Measurements from ENCODE around the gene ATAD1.
"Not testable (repeated sequence)": the region's sequence is repeated elsewhere in the genome, so short reads cannot be mapped to it uniquely, and the experiment has no call there.

The ATAD1 gene

DNA sequence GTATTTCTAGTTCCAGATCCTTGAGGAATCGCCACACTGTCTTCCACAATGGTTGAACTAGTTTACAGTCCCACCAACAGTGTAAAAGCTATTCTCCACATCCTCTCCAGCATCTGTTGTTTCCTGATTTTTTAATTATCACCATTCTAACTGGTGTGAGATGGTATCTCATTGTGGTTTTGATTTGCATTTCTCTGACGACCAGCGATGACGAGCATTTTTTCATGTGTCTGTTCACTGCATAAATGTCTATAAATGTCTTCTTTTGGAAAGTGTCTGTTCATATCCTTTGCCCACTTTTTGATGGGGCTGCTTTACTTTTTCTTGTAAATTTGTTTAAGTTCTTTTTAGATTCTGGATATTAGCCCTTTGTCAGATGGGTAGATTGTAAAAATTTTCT, 37.6 kb upstream of the ATAD1 start:
- Mint-ChIP-seq H3K27ac (peak overlapping the region; percentile 9), H3K4me1 (peaks cover 16% of the 10 kb centered on the region)
- DNase-seq; H3K27me3 Mint-ChIP-seq; H3K9me3 Mint-ChIP-seq; H3K36me3 Mint-ChIP-seq (ENCODE audit: low read depth); H3K4me3 Mint-ChIP-seq; ATAC-seq: not testable (repeated sequence)

DNA sequence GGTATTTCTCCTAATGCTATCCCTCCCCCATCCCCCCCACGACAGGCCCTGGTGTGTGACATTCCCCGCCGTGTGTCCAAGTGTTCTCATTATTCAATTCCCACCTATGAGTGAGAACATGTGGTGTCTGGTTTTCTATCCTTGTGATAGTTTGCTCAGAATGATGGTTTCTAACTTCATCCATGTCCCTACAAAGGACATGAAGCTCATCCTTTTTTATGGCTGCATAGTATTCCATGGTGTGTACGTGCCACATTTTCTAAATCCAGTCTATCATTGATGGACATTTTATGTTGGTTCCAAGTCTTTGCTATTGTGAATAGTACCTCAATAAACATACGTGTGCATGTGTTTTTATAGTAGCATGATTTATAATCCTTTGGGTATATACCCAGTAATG, 37.2 kb upstream of the ATAD1 start:
- peaks cover 13% of the 10 kb centered on the region for H3K4me1 Mint-ChIP-seq
- not testable (repeated sequence) for H3K4me3 Mint-ChIP-seq; H3K27me3 Mint-ChIP-seq; ATAC-seq; DNase-seq; H3K9me3 Mint-ChIP-seq; H3K27ac Mint-ChIP-seq; H3K36me3 Mint-ChIP-seq (ENCODE audit: low read depth)

DNA sequence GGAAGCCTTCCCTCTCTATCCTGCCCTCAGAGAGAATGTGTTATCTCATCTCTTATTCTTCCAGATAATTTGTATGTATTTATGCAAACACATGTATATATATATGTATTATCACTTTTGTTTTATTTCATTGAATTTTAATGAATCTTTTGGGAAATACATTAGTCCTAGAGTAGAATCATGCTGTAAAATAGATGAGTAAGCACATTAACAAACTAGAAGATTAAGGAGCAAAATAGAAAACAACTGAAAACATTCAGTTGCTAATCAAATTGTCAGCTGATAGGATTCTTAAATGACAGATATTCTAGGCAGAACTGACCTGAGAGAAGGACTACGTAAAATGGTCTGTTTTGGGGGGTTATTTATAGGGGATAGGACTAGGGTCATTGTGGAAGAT, 34.1 kb upstream of the ATAD1 start:
- no peak for DNase-seq
- peaks cover 10% of the 10 kb centered on the region for H3K4me1 Mint-ChIP-seq
- no peaks in the 10 kb centered on the region for H3K36me3 Mint-ChIP-seq (ENCODE audit: low read depth)
- no peak overlapping the region for H3K27ac Mint-ChIP-seq
- H3K27me3 Mint-ChIP-seq = no peaks in the 10 kb centered on the region
- no peaks in the 10 kb centered on the region for H3K9me3 Mint-ChIP-seq
- H3K4me3 Mint-ChIP-seq = no peak overlapping the region
- ATAC-seq = no peak

DNA sequence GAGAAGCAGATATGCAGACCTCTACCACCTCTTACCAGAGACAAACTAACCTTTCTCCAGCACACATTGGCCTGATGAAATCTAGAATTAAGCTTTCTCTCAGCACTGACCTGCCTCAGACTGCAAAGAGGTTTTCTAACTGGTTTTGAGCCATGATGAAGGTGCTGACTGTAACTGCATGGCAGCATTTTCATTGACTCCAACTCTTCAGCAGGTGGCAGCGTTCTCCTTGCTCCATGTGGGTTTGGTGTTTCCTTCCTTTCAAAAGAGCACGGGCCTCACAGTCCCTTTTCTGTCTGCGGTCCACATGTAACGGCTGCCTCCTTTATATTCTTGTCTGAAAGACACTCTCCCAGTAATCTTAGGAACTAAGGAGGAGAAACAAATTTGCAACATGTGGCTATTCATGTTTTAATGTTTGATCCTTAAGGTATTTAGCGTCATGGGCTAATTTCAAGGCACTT, 32.7 kb upstream of the ATAD1 start:
- ATAC-seq = peak; percentile 86
- Mint-ChIP-seq H3K9me3 (no peaks in the 10 kb centered on the region), H3K27ac (no peak overlapping the region), H3K36me3 (ENCODE audit: low read depth) (no peaks in the 10 kb centered on the region), H3K4me3 (no peak overlapping the region), H3K4me1 (peaks cover 9% of the 10 kb centered on the region), H3K27me3 (no peaks in the 10 kb centered on the region)
- peak; percentile 36 for DNase-seq

DNA sequence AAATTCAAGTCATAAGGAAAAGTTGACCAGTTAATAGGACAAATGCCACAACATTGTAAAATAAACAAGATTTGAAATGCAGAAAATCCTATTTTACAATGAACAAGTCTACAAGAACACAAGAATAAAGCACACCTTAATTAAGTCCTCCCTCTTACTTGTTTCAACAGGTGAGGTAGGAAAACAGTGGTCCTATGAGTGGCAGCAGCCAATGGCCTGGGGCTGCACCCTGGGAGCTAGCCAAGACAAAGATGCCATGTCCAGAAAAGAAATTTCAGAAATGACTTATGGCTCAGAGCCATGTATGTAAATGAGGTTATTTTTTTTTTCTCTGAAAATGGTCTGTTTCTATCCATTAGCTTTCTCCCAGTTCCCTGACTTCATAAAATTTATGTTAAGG, 31.0 kb upstream of the ATAD1 start:
- Mint-ChIP-seq H3K9me3 (no peaks in the 10 kb centered on the region), H3K4me3 (no peak overlapping the region), H3K27me3 (no peaks in the 10 kb centered on the region), H3K4me1 (peaks cover 7% of the 10 kb centered on the region), H3K36me3 (ENCODE audit: low read depth) (no peaks in the 10 kb centered on the region), H3K27ac (no peak overlapping the region)
- ATAC-seq (no peak), DNase-seq (no peak)

DNA sequence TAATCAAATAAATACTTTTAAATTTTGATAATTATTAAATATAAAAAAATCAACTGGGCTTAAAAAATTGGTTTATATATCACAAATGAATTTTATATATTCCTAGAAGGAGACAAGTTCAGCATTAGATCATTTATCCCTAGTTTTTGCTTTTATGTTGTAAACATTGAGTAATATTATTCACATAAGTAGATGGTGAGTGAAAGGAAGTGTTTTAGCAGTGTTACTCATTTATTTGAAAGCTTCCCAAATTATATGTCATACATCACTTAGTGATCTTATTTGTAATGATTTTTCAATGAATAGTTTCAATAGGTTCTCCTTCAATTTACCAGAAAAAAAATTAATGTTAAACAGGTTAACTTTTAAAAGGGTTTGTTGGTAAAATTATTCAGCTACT, 29.5 kb upstream of the ATAD1 start:
- no peak overlapping the region for H3K27ac Mint-ChIP-seq
- no peaks in the 10 kb centered on the region for H3K9me3 Mint-ChIP-seq
- peaks cover 7% of the 10 kb centered on the region for H3K4me1 Mint-ChIP-seq
- H3K4me3 Mint-ChIP-seq = no peak overlapping the region
- ATAC-seq (no peak), DNase-seq (no peak)
- H3K36me3 Mint-ChIP-seq (ENCODE audit: low read depth) = no peaks in the 10 kb centered on the region
- H3K27me3 Mint-ChIP-seq = no peaks in the 10 kb centered on the region

DNA sequence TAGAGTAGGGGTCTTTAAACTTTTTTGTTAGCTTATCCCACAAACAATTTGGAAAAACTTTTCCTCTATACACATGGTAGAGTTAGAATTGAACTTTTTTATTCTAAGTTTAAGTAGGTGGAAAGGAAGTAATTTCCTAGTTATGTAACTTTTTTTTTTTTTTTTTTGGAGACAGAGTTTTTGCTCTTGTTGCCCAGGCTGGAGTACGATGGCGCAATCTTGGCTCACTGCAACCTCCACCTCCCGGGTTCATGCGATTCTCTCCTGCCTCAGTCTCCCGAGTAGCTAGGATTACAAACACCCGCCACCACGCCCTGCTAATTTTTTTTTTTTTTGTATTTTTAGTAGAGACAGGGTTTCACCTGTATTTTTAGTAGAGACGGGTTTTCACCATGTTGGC, 28.7 kb upstream of the ATAD1 start:
- H3K4me1 Mint-ChIP-seq; H3K4me3 Mint-ChIP-seq; H3K36me3 Mint-ChIP-seq (ENCODE audit: low read depth); H3K9me3 Mint-ChIP-seq; H3K27me3 Mint-ChIP-seq; ATAC-seq; H3K27ac Mint-ChIP-seq; DNase-seq: not testable (repeated sequence)

DNA sequence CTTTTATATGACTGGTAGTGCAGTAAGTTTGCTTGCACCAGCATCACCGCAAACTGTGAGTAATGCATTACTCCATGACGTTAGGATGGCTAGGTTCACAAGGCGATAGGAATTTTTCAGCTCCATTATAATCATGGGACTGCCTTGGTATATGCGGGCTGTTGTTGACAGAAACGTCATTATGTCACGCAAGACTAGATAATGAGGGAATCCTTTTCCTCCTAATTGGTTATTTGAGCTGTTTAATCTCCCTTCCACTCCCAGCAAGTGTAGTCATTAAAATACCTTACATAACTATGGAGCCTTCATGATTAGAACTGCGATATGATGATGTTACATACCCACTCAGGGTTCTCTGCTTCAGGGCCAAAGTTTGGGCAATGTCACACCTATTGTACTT, 28.0 kb upstream of the ATAD1 start:
- no peaks in the 10 kb centered on the region for H3K9me3 Mint-ChIP-seq

DNA sequence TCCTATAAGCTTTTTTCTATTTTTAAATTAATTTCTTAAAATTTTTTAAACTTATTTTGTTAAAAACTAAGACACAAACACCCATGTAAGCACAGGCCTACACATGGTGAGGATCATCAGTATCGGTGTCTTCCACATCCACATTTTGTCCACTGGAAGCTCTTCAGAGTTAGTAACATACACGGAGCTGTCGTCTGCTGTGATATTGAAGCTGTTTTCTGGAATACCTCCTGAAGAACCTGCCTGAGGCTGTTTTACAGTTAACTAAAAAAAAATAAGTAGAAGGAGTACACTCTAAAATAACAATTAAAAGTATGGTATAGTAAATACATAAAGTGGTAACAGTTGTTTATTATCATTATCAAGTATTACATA, 27.6 kb upstream of the ATAD1 start:
- Mint-ChIP-seq H3K9me3 (no peaks in the 10 kb centered on the region), H3K36me3 (ENCODE audit: low read depth) (no peaks in the 10 kb centered on the region), H3K27ac (no peak overlapping the region), H3K4me3 (no peak overlapping the region), H3K4me1 (peaks cover under 1% of the 10 kb centered on the region), H3K27me3 (no peaks in the 10 kb centered on the region)
- no peak for DNase-seq
- ATAC-seq = no peak

More for the DNA sequence above, 28.0 kb upstream of the ATAD1 start:
- H3K27ac Mint-ChIP-seq = no peak overlapping the region
- no peak for DNase-seq
- no peaks in the 10 kb centered on the region for H3K27me3 Mint-ChIP-seq
- ATAC-seq = no peak
- no peaks in the 10 kb centered on the region for H3K36me3 Mint-ChIP-seq (ENCODE audit: low read depth)
- H3K4me1 Mint-ChIP-seq = peaks cover 4% of the 10 kb centered on the region
- no peak overlapping the region for H3K4me3 Mint-ChIP-seq

DNA sequence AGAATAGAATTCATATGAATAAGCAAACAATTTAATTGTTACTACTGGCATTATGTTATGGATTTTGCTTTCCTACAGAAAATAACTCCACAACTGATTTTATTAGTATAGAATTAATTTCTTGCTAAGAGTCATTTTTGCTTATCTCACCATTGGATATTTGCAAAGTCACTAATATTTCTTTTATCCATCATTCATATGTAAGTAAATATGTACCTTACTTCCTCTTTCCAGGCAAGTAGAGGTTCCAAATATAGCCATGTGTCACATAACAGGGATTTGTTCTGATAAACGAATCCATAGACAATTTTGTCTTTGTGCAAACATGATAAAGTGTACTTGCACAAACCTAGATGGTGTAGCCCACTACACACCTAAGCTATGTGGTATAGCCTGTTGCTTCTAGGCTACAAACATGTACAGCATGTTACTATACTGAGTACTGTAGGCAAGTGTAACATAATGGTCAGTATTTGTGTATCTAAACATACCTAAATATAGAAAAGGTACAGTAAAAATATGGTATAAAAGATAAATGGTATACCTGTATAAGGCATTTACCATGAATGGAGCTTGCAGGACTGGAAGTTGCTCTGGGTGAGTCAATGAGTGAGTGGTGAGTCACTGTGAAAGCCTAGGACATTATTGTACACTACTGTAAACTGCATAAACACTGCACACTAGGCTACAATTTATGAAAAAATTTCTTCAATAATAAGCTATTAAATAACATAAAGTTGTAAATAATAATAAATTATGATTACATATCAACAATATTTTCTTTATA, 27.0 kb upstream of the ATAD1 start:
- no peaks in the 10 kb centered on the region for H3K4me1 Mint-ChIP-seq
- no peaks in the 10 kb centered on the region for H3K9me3 Mint-ChIP-seq
- ATAC-seq (no peak), DNase-seq (no peak)
- no peak overlapping the region for H3K4me3 Mint-ChIP-seq
- H3K27me3 Mint-ChIP-seq = no peaks in the 10 kb centered on the region
- H3K27ac Mint-ChIP-seq = no peak overlapping the region
- H3K36me3 Mint-ChIP-seq (ENCODE audit: low read depth) = no peaks in the 10 kb centered on the region

DNA sequence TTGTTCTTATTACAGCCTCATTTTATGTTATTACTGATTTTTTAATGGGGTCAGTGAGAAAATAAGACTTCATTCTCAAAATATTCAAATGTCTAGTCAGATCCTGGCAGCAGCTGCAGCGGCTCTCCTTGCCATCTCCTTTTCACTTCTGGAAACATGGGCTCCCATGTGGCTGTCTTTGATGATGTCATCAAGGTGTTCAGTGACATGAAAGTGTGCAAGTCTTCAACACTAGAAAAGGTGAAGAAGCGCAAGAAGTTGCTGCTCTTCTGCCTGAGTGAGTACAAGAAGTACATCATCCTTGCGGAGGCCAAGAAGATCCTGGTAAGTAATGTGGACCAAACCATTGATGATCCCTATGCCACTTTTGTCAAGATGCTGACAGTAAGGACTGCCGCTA, 25.7 kb upstream of the ATAD1 start:
- H3K4me3 Mint-ChIP-seq = no peak overlapping the region
- ATAC-seq (no peak), DNase-seq (no peak)
- no peak overlapping the region for H3K27ac Mint-ChIP-seq
- H3K9me3 Mint-ChIP-seq = no peaks in the 10 kb centered on the region
- H3K36me3 Mint-ChIP-seq (ENCODE audit: low read depth) = no peaks in the 10 kb centered on the region
- H3K27me3 Mint-ChIP-seq = no peaks in the 10 kb centered on the region
- H3K4me1 Mint-ChIP-seq = no peaks in the 10 kb centered on the region

DNA sequence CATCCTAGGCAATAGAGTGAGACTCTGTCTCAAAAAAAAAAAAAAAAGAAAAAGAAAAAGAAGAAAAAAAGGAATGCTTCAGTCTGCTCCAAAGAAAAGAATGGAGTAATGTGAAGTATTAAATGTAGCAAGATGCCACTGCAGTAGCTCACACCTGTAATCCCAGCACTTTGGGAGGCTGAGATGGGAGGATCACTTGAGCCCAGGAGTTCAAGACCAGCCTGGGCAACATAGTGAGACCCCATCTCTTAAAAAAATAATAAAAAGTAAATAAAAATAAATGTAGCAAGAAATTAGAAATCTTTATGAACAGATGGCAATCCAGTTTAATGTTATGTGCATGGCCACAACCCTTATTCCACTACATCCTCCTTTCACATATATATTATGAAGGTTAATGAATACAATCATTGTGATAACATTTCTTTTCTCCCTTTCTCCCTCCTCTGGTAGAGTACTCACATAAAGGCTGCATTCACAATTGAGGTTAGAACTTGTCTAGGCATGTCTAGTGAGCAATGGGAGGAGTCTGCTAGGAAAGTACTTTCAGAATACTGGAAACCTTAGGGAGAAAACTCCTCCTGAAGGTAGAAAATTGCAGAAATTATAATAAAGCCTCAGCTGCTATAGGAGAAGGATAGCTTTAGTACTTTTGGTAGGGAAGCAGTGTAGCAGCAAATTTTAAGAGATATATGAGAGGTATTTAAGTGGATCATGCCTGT, 24.9 kb upstream of the ATAD1 start:
- H3K27me3 Mint-ChIP-seq = no peaks in the 10 kb centered on the region
- no peaks in the 10 kb centered on the region for H3K36me3 Mint-ChIP-seq (ENCODE audit: low read depth)
- H3K4me3 Mint-ChIP-seq = no peak overlapping the region
- ATAC-seq (no peak), DNase-seq (no peak)
- no peaks in the 10 kb centered on the region for H3K9me3 Mint-ChIP-seq
- no peak overlapping the region for H3K27ac Mint-ChIP-seq
- H3K4me1 Mint-ChIP-seq = no peaks in the 10 kb centered on the region

DNA sequence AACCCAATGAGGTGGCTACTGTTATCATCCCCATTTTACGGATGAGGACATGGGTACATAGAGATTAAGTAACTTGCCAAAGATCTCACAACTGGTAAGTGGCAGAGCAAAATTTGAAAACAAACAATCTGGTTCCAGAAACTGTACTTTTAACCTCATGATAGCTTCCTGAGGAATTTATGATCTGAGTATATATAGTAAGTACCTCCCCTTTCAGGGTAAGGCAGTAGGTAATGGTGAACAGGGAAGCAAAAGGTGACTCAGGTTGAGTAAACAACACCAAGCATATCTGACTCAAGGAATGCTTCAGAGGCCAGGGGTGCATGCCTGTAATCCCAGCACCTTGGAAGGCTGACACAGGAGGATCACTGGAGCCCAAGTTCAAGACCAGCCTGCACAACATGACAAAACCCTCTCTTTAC, 24.2 kb upstream of the ATAD1 start:
- H3K27me3 Mint-ChIP-seq = no peaks in the 10 kb centered on the region
- peaks cover under 1% of the 10 kb centered on the region for H3K36me3 Mint-ChIP-seq (ENCODE audit: low read depth)
- H3K27ac Mint-ChIP-seq = no peak overlapping the region
- H3K4me1 Mint-ChIP-seq = no peaks in the 10 kb centered on the region
- no peaks in the 10 kb centered on the region for H3K9me3 Mint-ChIP-seq
- no peak for ATAC-seq
- no peak for DNase-seq
- H3K4me3 Mint-ChIP-seq = no peak overlapping the region

DNA sequence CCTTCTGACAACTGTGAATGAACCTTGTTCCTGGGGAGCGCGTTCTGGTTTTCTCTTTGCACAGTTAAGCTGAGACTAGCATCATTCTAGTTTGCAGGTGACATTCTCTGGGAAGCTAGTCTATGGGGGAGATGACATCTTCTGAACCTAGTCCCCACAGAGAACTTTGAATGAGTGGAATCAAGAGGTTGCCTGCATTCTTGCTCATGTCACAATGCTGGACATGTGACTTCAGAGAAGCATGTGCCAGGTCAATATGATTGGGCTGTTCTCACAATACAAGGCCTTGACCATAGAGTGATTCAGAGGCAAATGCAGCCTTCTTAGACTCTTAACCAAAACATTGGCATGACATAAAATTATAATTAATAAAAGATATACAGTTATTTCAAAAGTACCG, 23.2 kb upstream of the ATAD1 start:
- peaks cover 6% of the 10 kb centered on the region for H3K9me3 Mint-ChIP-seq
- no peaks in the 10 kb centered on the region for H3K27me3 Mint-ChIP-seq
- peaks cover 1% of the 10 kb centered on the region for H3K36me3 Mint-ChIP-seq (ENCODE audit: low read depth)
- DNase-seq = no peak
- ATAC-seq = no peak
- H3K4me3 Mint-ChIP-seq = no peak overlapping the region
- no peak overlapping the region for H3K27ac Mint-ChIP-seq
- H3K4me1 Mint-ChIP-seq = no peaks in the 10 kb centered on the region

DNA sequence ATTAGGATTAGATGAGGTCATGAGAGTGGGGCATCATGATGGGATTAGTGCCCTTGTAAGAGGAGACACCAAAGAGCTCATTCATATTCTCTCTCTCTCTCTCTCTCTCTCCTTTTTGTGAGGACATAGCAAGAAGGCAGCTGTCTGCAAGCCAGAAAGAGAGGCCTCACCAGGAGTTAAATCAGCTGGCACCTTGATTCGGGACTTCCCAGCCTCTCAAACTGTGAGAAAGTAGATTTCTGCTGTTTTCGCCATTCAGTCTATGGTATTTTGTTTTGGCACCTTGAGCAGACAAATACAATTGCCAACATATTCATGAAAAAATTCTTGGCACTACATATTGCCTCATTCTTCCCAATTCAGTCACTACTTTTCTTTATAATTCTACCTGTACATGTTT, 20.6 kb upstream of the ATAD1 start:
- no peak overlapping the region for H3K4me3 Mint-ChIP-seq
- H3K27ac Mint-ChIP-seq = no peak overlapping the region
- no peaks in the 10 kb centered on the region for H3K4me1 Mint-ChIP-seq
- no peak for ATAC-seq
- peaks cover 1% of the 10 kb centered on the region for H3K36me3 Mint-ChIP-seq (ENCODE audit: low read depth)
- peaks cover 6% of the 10 kb centered on the region for H3K9me3 Mint-ChIP-seq
- H3K27me3 Mint-ChIP-seq = no peaks in the 10 kb centered on the region
- DNase-seq = no peak
